NCI-H82 (cell line): ENCODE measurements around the gene FAM216A.

Experiments
- DNase-seq: peaks from one replicate; lab custom pipeline; 2025; lab: John Stamatoyannopoulos, UW

FAM216A gene

DNA sequence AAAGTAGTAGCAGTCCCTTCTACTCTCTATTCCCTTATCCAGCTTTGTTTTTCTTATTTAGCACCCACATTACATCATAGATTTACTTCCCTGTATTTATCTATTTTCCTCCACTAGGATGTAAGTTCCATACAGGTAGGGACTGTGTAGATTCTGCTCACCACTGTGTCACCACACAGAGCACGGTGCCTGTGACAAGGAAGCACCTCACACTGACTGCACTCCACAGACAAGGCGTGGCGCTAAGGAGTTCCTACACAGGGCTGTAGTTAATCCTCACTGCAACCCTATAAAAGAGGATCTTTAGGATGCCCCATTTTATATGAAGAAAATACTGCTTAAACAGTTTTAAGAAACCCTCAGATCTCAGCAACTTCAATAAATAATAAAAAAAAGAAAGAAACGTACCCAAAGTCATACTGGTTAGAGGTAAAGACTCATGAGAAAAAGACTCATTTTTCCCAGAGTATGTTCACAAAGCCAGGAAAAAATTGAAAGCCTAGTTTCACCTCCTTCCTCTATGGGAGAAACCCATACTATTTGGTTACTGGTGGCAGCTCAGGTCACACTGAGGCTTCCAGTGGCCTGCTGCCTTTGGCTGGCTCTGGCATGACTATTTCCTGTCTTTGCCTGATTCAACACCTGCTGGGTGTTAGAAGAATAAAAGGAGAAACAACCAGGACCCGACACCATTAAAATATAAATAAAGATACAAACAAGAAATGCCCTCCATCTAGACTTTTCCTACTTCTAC is 70.4 kb downstream of the FAM216A start:
- DNase-seq = no peak
